Activated T-helper 2 cell treated with anti-CD3 and anti-CD28 coated beads, Interferon-gamma antibody, Interleukin-2, Interleukin-4, amounts not matched to agents 10 μg/mL and 5 μg/mL and 100 μg/mL, durations not matched to agents 14 hours and 24 hours and 36 hours (primary cell): Measurements from ENCODE around the gene PRKAG2. TPM values are rescaled to one million over a fixed set of nuclear protein-coding genes. Genes with fewer than 3 reads are reported as not detected.

Source experiments
- total RNA-seq: library from RNA; stranded (reverse); gene quantifications from 2 replicates; pipeline ENCODE4 v1.2.3, GENCODE V29; 2022

Gene PRKAG2
- total RNA-seq, 1 donor from 2014 or later, result 14.9 TPM

Other genes with a start within 250 kb of the PRKAG2 start
- not detected in 2 replicates for gene GALNTL5, start 79.3 kb upstream of the PRKAG2 start, total RNA-seq
- 21.3 and 22.8 TPM in 2 replicates for gene GALNT11, start 148.6 kb upstream of the PRKAG2 start, total RNA-seq